Trophoblast cell (in vitro differentiated cells and primary cell): Measurements from ENCODE around the gene NCL.
A peak's percentile ranks its signal among the peaks of the same experiment; 100 is the strongest.

Experiments
- DNase-seq, 2 donors: peaks; one replicate each; pipeline ENCODE4 v3.0.0-alpha.2; 2016
- H2AFZ ChIP-seq: 2 replicates; pipeline ENCODE4 v1.6.1; 2013; ENCODE audit warnings: low read length, moderate library complexity, mild to moderate bottlenecking; ENCODE audit not compliant: insufficient read depth, poor library complexity
- H2AK5ac ChIP-seq: 2 replicates; pipeline ENCODE4 v1.6.1; 2013; ENCODE audit warnings: mild to moderate bottlenecking, low read length
- H2BK120ac ChIP-seq: 2 replicates; pipeline ENCODE4 v1.6.1; 2013; ENCODE audit warnings: low read length, mild to moderate bottlenecking, moderate library complexity; ENCODE audit not compliant: insufficient read depth, poor library complexity
- H2BK12ac ChIP-seq: 2 replicates; pipeline ENCODE4 v1.6.1; 2013; ENCODE audit warnings: mild to moderate bottlenecking, low read length, moderate library complexity
- H2BK5ac ChIP-seq: 2 replicates; pipeline ENCODE4 v1.6.1; 2013; ENCODE audit warnings: low read length, low read depth, moderate library complexity, mild to moderate bottlenecking; ENCODE audit not compliant: poor library complexity
- H3K14ac ChIP-seq: 2 replicates; pipeline ENCODE4 v1.6.1; 2013; ENCODE audit warnings: mild to moderate bottlenecking, low read length
- H3K18ac ChIP-seq: 2 replicates; pipeline ENCODE4 v1.6.1; 2013; ENCODE audit warnings: mild to moderate bottlenecking, low read length
- H3K23ac ChIP-seq: 2 replicates; pipeline ENCODE4 v1.6.1; 2013; ENCODE audit warnings: low read length
- H3K27ac ChIP-seq: 2 replicates; pipeline ENCODE4 v1.5.1; 2013; ENCODE audit warnings: low read depth, mild to moderate bottlenecking, inconsistent platforms, low read length, moderate library complexity
- H3K27me3 ChIP-seq: 2 replicates; pipeline ENCODE4 v1.6.1; 2013; ENCODE audit warnings: inconsistent platforms, mild to moderate bottlenecking, low read length, moderate library complexity; ENCODE audit not compliant: insufficient read depth
- H3K36me3 ChIP-seq, 2 experiments: 1 replicate in 1 of 2; 2 replicates in 1 of 2; pipeline ENCODE4 v1.6.1; 2013; ENCODE audit warnings: low read length in 2 of 2, mild to moderate bottlenecking in 2 of 2, moderate library complexity in 1 of 2; ENCODE audit not compliant: insufficient read depth in 2 of 2, control insufficient read depth in 1 of 2
- H3K4ac ChIP-seq: 2 replicates; pipeline ENCODE4 v1.6.1; 2013; ENCODE audit warnings: low read depth, mild to moderate bottlenecking, low read length, moderate library complexity
- H3K4me1 ChIP-seq, 2 experiments: 1 replicate in 1 of 2; 2 replicates in 1 of 2; pipeline ENCODE4 v1.6.1; 2013; ENCODE audit warnings: low read length in 2 of 2, mild to moderate bottlenecking in 2 of 2, moderate library complexity in 1 of 2; ENCODE audit not compliant: insufficient read depth in 2 of 2, control insufficient read depth in 1 of 2
- H3K4me2 ChIP-seq: 2 replicates; pipeline ENCODE4 v1.6.1; 2013; ENCODE audit warnings: inconsistent platforms, mild to moderate bottlenecking, low read length, moderate library complexity
- H3K4me3 ChIP-seq: 2 replicates; pipeline ENCODE4 v1.5.1; 2013; ENCODE audit warnings: mild to moderate bottlenecking, low read depth, low read length, inconsistent platforms
- H3K79me1 ChIP-seq: one replicate; pipeline ENCODE4 v1.6.1; 2013; ENCODE audit warnings: low read length
- H3K79me2 ChIP-seq: 2 replicates; pipeline ENCODE4 v1.6.1; 2013; ENCODE audit warnings: low read length, mild to moderate bottlenecking; ENCODE audit not compliant: control insufficient read depth, insufficient read depth, poor library complexity
- H3K9ac ChIP-seq: 2 replicates; pipeline ENCODE4 v1.6.1; 2013; ENCODE audit warnings: mild to moderate bottlenecking, low read length
- H3K9me3 ChIP-seq: 2 replicates; pipeline ENCODE4 v1.6.1; 2013; ENCODE audit warnings: low read depth, mild to moderate bottlenecking, control low read depth, inconsistent platforms, low read length; ENCODE audit not compliant: insufficient read depth
- H4K12ac ChIP-seq: 2 replicates; pipeline ENCODE4 v1.6.1; 2013; ENCODE audit warnings: low read depth, mild to moderate bottlenecking, low read length, moderate library complexity
- H4K8ac ChIP-seq: 2 replicates; pipeline ENCODE4 v1.6.1; 2013; ENCODE audit warnings: low read depth, mild to moderate bottlenecking, low read length, moderate library complexity
- H4K91ac ChIP-seq: one replicate; pipeline ENCODE4 v1.6.1; 2013; ENCODE audit warnings: low read depth, mild to moderate bottlenecking, low read length, moderate library complexity
- WGBS: extraction: QIAGEN DNeasy Blood & Tissue Kit; methylation state at CpG from one replicate; pipeline ENCODE4 v1.1.7; 2013; ENCODE audit warnings: missing lambda C conversion rate; ENCODE audit not compliant: insufficient read length, insufficient coverage; ENCODE audit errors: extremely low coverage; 5-methylcytosine and 5-hydroxymethylcytosine counted together

Gene NCL

GRCh38 chr2:231415029-231415428, 49.3 kb downstream of the NCL start:
- Histone ChIP-seq H3K4ac (no peak overlapping the region), H3K9me3 (peaks cover 1% of the 10 kb centered on the region)

GRCh38 chr2:231413921-231414476, 50.3 kb downstream of the NCL start:
- H3K9me3 ChIP-seq, result peaks cover 3% of the 10 kb centered on the region
- H3K36me3 ChIP-seq, result no peaks in the 10 kb centered on the region
- no peak overlapping the region for H3K23ac ChIP-seq
- no peak overlapping the region for H4K91ac ChIP-seq
- no peaks in the 10 kb centered on the region for H3K27me3 ChIP-seq
- H3K4me1 ChIP-seq, result peaks cover 4 to 11% of the 10 kb centered on the region in 2 experiments
- H2BK5ac ChIP-seq, result no peak overlapping the region
- H4K12ac ChIP-seq, result no peak overlapping the region
- peaks cover 5% of the 10 kb centered on the region for H3K79me1 ChIP-seq
- no peak overlapping the region for H3K27ac ChIP-seq
- no peaks in the 10 kb centered on the region for H3K79me2 ChIP-seq
- no peak overlapping the region for H3K14ac ChIP-seq
- no peak overlapping the region for H2AFZ ChIP-seq
- H3K9ac ChIP-seq, result no peak overlapping the region
- H3K4ac ChIP-seq, result no peak overlapping the region
- H2BK12ac ChIP-seq, result no peak overlapping the region
- peak overlapping the region; percentile 18 for H3K4me2 ChIP-seq
- no peak overlapping the region for H3K18ac ChIP-seq
- no peak overlapping the region for H4K8ac ChIP-seq
- no peak overlapping the region for H2BK120ac ChIP-seq
- no peak overlapping the region for H2AK5ac ChIP-seq
- DNase-seq, result peak in 1 of 2 donors; percentile 43
- H3K4me3 ChIP-seq, result no peak overlapping the region
- WGBS, result no CpG with 5 or more reads among the region's 15 CpGs

More at GRCh38 chr2:231415029-231415428, 49.3 kb downstream of the NCL start:
- peaks cover 5% of the 10 kb centered on the region for H3K79me1 ChIP-seq
- H3K18ac ChIP-seq, result no peak overlapping the region
- no peak for DNase-seq
- no peaks in the 10 kb centered on the region for H3K79me2 ChIP-seq
- no peak overlapping the region for H3K9ac ChIP-seq
- H4K91ac ChIP-seq, result no peak overlapping the region
- H2AFZ ChIP-seq, result no peak overlapping the region
- no peaks in the 10 kb centered on the region for H3K36me3 ChIP-seq
- no peak overlapping the region for H3K14ac ChIP-seq
- no peak overlapping the region for H3K4me2 ChIP-seq
- no peak overlapping the region for H3K23ac ChIP-seq
- H2BK5ac ChIP-seq, result no peak overlapping the region
- H3K27me3 ChIP-seq, result no peaks in the 10 kb centered on the region
- H3K27ac ChIP-seq, result no peak overlapping the region
- no peak overlapping the region for H2BK120ac ChIP-seq
- H2BK12ac ChIP-seq, result no peak overlapping the region
- H2AK5ac ChIP-seq, result no peak overlapping the region
- H4K8ac ChIP-seq, result no peak overlapping the region
- H3K4me1 ChIP-seq, result peaks cover 4 to 11% of the 10 kb centered on the region in 2 experiments
- no peak overlapping the region for H4K12ac ChIP-seq
- H3K4me3 ChIP-seq, result no peak overlapping the region

GRCh38 chr2:231413456-231413855, 50.8 kb downstream of the NCL start:
- H2BK5ac ChIP-seq, result no peak overlapping the region
- no peak overlapping the region for H3K14ac ChIP-seq
- no peak for DNase-seq
- peaks cover 3% of the 10 kb centered on the region for H3K9me3 ChIP-seq
- H3K9ac ChIP-seq, result no peak overlapping the region
- H3K79me1 ChIP-seq, result peaks cover 5% of the 10 kb centered on the region
- H3K27me3 ChIP-seq, result no peaks in the 10 kb centered on the region
- no peak overlapping the region for H3K4ac ChIP-seq
- no peaks in the 10 kb centered on the region for H3K36me3 ChIP-seq
- peaks cover 4 to 11% of the 10 kb centered on the region in 2 experiments for H3K4me1 ChIP-seq
- no peak overlapping the region for H2AK5ac ChIP-seq
- no peak overlapping the region for H3K4me2 ChIP-seq
- H3K79me2 ChIP-seq, result no peaks in the 10 kb centered on the region
- H3K18ac ChIP-seq, result no peak overlapping the region
- no peak overlapping the region for H2AFZ ChIP-seq
- no peak overlapping the region for H3K27ac ChIP-seq
- H2BK120ac ChIP-seq, result no peak overlapping the region
- H4K12ac ChIP-seq, result no peak overlapping the region
- H3K4me3 ChIP-seq, result no peak overlapping the region
- H4K91ac ChIP-seq, result no peak overlapping the region
- H2BK12ac ChIP-seq, result no peak overlapping the region
- no peak overlapping the region for H4K8ac ChIP-seq
- no CpG with 5 or more reads among the region's 6 CpGs for WGBS
- no peak overlapping the region for H3K23ac ChIP-seq

GRCh38 chr2:231412618-231412963, 51.7 kb downstream of the NCL start:
- no peak for DNase-seq
- no peak overlapping the region for H3K23ac ChIP-seq
- peaks cover 5% of the 10 kb centered on the region for H3K79me1 ChIP-seq
- no peak overlapping the region for H2BK120ac ChIP-seq
- H3K27me3 ChIP-seq, result no peaks in the 10 kb centered on the region
- H4K12ac ChIP-seq, result no peak overlapping the region
- H4K91ac ChIP-seq, result no peak overlapping the region
- H3K79me2 ChIP-seq, result no peaks in the 10 kb centered on the region
- H3K36me3 ChIP-seq, result no peaks in the 10 kb centered on the region
- H2AFZ ChIP-seq, result no peak overlapping the region
- peaks cover 4 to 11% of the 10 kb centered on the region in 2 experiments for H3K4me1 ChIP-seq
- no CpG with 5 or more reads among the region's 9 CpGs for WGBS
- peak overlapping the region; percentile 24 for H2AK5ac ChIP-seq
- peaks cover 3% of the 10 kb centered on the region for H3K9me3 ChIP-seq
- H3K4ac ChIP-seq, result no peak overlapping the region
- peak overlapping the region; percentile 7 for H3K4me2 ChIP-seq
- H3K18ac ChIP-seq, result no peak overlapping the region
- H3K9ac ChIP-seq, result no peak overlapping the region
- no peak overlapping the region for H2BK5ac ChIP-seq
- no peak overlapping the region for H2BK12ac ChIP-seq
- H3K27ac ChIP-seq, result no peak overlapping the region
- H4K8ac ChIP-seq, result no peak overlapping the region
- no peak overlapping the region for H3K14ac ChIP-seq
- no peak overlapping the region for H3K4me3 ChIP-seq
